CD4-positive, CD25-positive, alpha-beta regulatory T cell (primary cell): ENCODE data around the gene TUBB2B. TPM values are rescaled to one million over a fixed set of nuclear protein-coding genes. Genes with fewer than 3 reads are reported as not detected.
A peak's percentile ranks its signal among the peaks of the same experiment; 100 is the strongest.

Source experiments
- ATAC-seq, 2 donors: fragments of 150-1000 bp; cut with Tn5 transposase; one replicate each; pipeline ENCODE4 v1.10.0; 2021; ENCODE audit warnings: low read depth in 2 of 2, moderate number of reproducible peaks in 2 of 2, moderate library complexity in 1 of 2
- DNase-seq, 3 donors: peaks; one replicate each; pipeline versions ENCODE4 v3.0.0 to v3.0.0-alpha.2; 2012 to 2022; ENCODE audit warnings: mixed read lengths in 1 of 3
- H3K27ac ChIP-seq: one replicate; pipeline ENCODE4 v1.7.0; 2013; ENCODE audit warnings: mild to moderate bottlenecking, low read length; ENCODE audit not compliant: insufficient read depth, poor library complexity, severe bottlenecking
- H3K27me3 ChIP-seq: one replicate; pipeline ENCODE4 v1.7.0; 2013; ENCODE audit warnings: low read length; ENCODE audit not compliant: control insufficient read depth, insufficient read depth
- H3K36me3 ChIP-seq: one replicate; pipeline ENCODE4 v1.7.0; 2013; ENCODE audit warnings: mild to moderate bottlenecking, low read length, moderate library complexity; ENCODE audit not compliant: control insufficient read depth, insufficient read depth
- H3K4me1 ChIP-seq: 2 replicates; pipeline ENCODE4 v1.7.0; 2013; ENCODE audit warnings: mild to moderate bottlenecking, low read length; ENCODE audit not compliant: insufficient read depth, control insufficient read depth, poor library complexity, severe bottlenecking
- H3K4me3 ChIP-seq: one replicate; pipeline ENCODE4 v1.7.0; 2013; ENCODE audit warnings: low read depth, mild to moderate bottlenecking, low read length, moderate library complexity
- H3K9me3 ChIP-seq, 2 experiments: 1 replicate in 1 of 2; 2 replicates in 1 of 2; pipeline ENCODE4 v1.7.0; 2013; ENCODE audit warnings: low read length in 2 of 2, mild to moderate bottlenecking in 1 of 2, moderate library complexity in 1 of 2; ENCODE audit not compliant: control insufficient read depth in 2 of 2
- H3K27ac Mint-ChIP-seq, 3 donors: one replicate each; pipeline ENCODE4 v1.8.0; 2020 to 2022; ENCODE audit warnings: mild to moderate bottlenecking in 3 of 3, mixed read lengths in 3 of 3, moderate library complexity in 2 of 3
- H3K27me3 Mint-ChIP-seq: one replicate; pipeline ENCODE4 v1.8.0; 2022; ENCODE audit warnings: mild to moderate bottlenecking, mixed read lengths
- H3K36me3 Mint-ChIP-seq: one replicate; pipeline ENCODE4 v1.8.0; 2020; ENCODE audit warnings: mixed read lengths
- H3K4me1 Mint-ChIP-seq, 4 donors: one replicate each; pipeline ENCODE4 v1.8.0; 2020 to 2022; ENCODE audit warnings: mixed read lengths in 4 of 4, mild to moderate bottlenecking in 1 of 4
- H3K4me3 Mint-ChIP-seq, 4 donors: one replicate each; pipeline ENCODE4 v1.8.0; 2020 to 2022; ENCODE audit warnings: mild to moderate bottlenecking in 4 of 4, mixed read lengths in 4 of 4, moderate library complexity in 3 of 4
- H3K9me3 Mint-ChIP-seq, 7 donors: one replicate each; pipeline ENCODE4 v1.8.0; 2020 to 2022; ENCODE audit warnings: mixed read lengths in 7 of 7, mild to moderate bottlenecking in 3 of 7, moderate library complexity in 2 of 7
- polyA plus RNA-seq, 4 donors: library from polyadenylated mRNA; unstranded; fragments of 300-500 nt; fragmentation: Illumina TruSeq; gene quantifications; one replicate each; pipeline ENCODE4 v1.2.3, GENCODE V29; 2021
- total RNA-seq: library from RNA; stranded (reverse); gene quantifications from one replicate; pipeline ENCODE4 v1.2.3, GENCODE V29; 2022

TUBB2B gene
- total and polyA plus RNA-seq, 5 donors from 2014 or later = 0.09 to 0.91 (median 0.10) TPM; not detected in 1

- DNase-seq (no peak), ATAC-seq (no peak)
- Mint-ChIP-seq H3K36me3 (no peaks in the 10 kb centered on the region), H3K9me3 (peaks cover 0 to 3% (median 0%) of the 10 kb centered on the region in 7 donors), H3K27ac (no peak overlapping the region), H3K4me1 (peaks cover 0 to 15% (median 7%) of the 10 kb centered on the region in 4 donors), H3K27me3 (peaks cover 78% of the 10 kb centered on the region), H3K4me3 (no peak overlapping the region)
- H3K27ac ChIP-seq = no peak overlapping the region
- peaks cover 36% of the 10 kb centered on the region for H3K27me3 ChIP-seq
- no peaks in the 10 kb centered on the region for H3K9me3 ChIP-seq
- no peaks in the 10 kb centered on the region for H3K36me3 ChIP-seq
- no peak overlapping the region for H3K4me3 ChIP-seq
- peaks cover 12% of the 10 kb centered on the region for H3K4me1 ChIP-seq
Measured at GRCh38 chr6:3236005-3236404, 8.6 kb upstream of the TUBB2B start.

- DNase-seq (no peak), ATAC-seq (no peak)
- Mint-ChIP-seq H3K27me3 (peaks cover 80% of the 10 kb centered on the region), H3K9me3 (peaks cover 0 to 3% (median 0%) of the 10 kb centered on the region in 7 donors), H3K36me3 (no peaks in the 10 kb centered on the region), H3K4me3 (no peak overlapping the region), H3K4me1 (peaks cover 0 to 20% (median 11%) of the 10 kb centered on the region in 4 donors), H3K27ac (no peak overlapping the region)
- Histone ChIP-seq H3K27ac (no peak overlapping the region), H3K9me3 (no peaks in the 10 kb centered on the region), H3K36me3 (no peaks in the 10 kb centered on the region), H3K4me3 (no peak overlapping the region), H3K27me3 (peaks cover 38% of the 10 kb centered on the region), H3K4me1 (peaks cover 15% of the 10 kb centered on the region)
Measured at GRCh38 chr6:3235486-3235885, 8.0 kb upstream of the TUBB2B start.

- ATAC-seq (no peak), DNase-seq (no peak)
- Histone ChIP-seq H3K27me3 (peaks cover 44% of the 10 kb centered on the region), H3K9me3 (no peaks in the 10 kb centered on the region), H3K4me3 (no peak overlapping the region), H3K4me1 (peaks cover 29% of the 10 kb centered on the region), H3K27ac (no peak overlapping the region), H3K36me3 (no peaks in the 10 kb centered on the region)
- no peaks in the 10 kb centered on the region for H3K36me3 Mint-ChIP-seq
- H3K4me3 Mint-ChIP-seq = no peak overlapping the region
- peaks cover 84% of the 10 kb centered on the region for H3K27me3 Mint-ChIP-seq
- H3K27ac Mint-ChIP-seq = no peak overlapping the region
- peaks cover 0 to 3% (median 0%) of the 10 kb centered on the region in 7 donors for H3K9me3 Mint-ChIP-seq
- H3K4me1 Mint-ChIP-seq = peaks cover 7 to 35% (median 23%) of the 10 kb centered on the region in 4 donors
Measured at GRCh38 chr6:3233904-3234303, 6.5 kb upstream of the TUBB2B start.

- peaks cover 10 to 39% (median 26%) of the 10 kb centered on the region in 4 donors for H3K4me1 Mint-ChIP-seq
- H3K27ac Mint-ChIP-seq = no peak overlapping the region
- H3K4me3 ChIP-seq = no peak overlapping the region
- no peak overlapping the region for H3K27ac ChIP-seq
- H3K4me1 ChIP-seq = peaks cover 35% of the 10 kb centered on the region
- no peak for ATAC-seq
- no peaks in the 10 kb centered on the region for H3K9me3 ChIP-seq
- peaks cover 83% of the 10 kb centered on the region for H3K27me3 Mint-ChIP-seq
- peaks cover 44% of the 10 kb centered on the region for H3K27me3 ChIP-seq
- DNase-seq = no peak
- H3K4me3 Mint-ChIP-seq = no peak overlapping the region
- no peaks in the 10 kb centered on the region for H3K36me3 ChIP-seq
- no peaks in the 10 kb centered on the region for H3K36me3 Mint-ChIP-seq
- peaks cover 0 to 4% (median 0%) of the 10 kb centered on the region in 7 donors for H3K9me3 Mint-ChIP-seq
Measured at GRCh38 chr6:3233321-3233720, 5.9 kb upstream of the TUBB2B start.

GRCh38 chr6:3232017-3232945, 4.8 kb upstream of the TUBB2B start:
- peaks cover 82% of the 10 kb centered on the region for H3K27me3 Mint-ChIP-seq
- Histone ChIP-seq H3K27ac (no peak overlapping the region), H3K4me3 (no peak overlapping the region), H3K9me3 (no peaks in the 10 kb centered on the region), H3K27me3 (peaks cover 44% of the 10 kb centered on the region), H3K36me3 (no peaks in the 10 kb centered on the region), H3K4me1 (peaks cover 45% of the 10 kb centered on the region)
- peaks cover 0 to 4% (median 0%) of the 10 kb centered on the region in 7 donors for H3K9me3 Mint-ChIP-seq
- no peak overlapping the region for H3K27ac Mint-ChIP-seq
- peak overlapping the region in 3 of 4 donors; percentile 8 to 74 (median 64) for H3K4me3 Mint-ChIP-seq
- no peak for ATAC-seq
- peaks cover 10 to 45% (median 28%) of the 10 kb centered on the region in 4 donors for H3K4me1 Mint-ChIP-seq
- H3K36me3 Mint-ChIP-seq = no peaks in the 10 kb centered on the region
- no peak for DNase-seq

GRCh38 chr6:3231247-3232016, 4.0 kb upstream of the TUBB2B start:
- peaks cover 54% of the 10 kb centered on the region for H3K4me1 ChIP-seq
- no peak for DNase-seq
- H3K27ac ChIP-seq = no peak overlapping the region
- peaks cover 88% of the 10 kb centered on the region for H3K27me3 Mint-ChIP-seq
- H3K9me3 ChIP-seq = no peaks in the 10 kb centered on the region
- peaks cover 10 to 52% (median 31%) of the 10 kb centered on the region in 4 donors for H3K4me1 Mint-ChIP-seq
- no peak for ATAC-seq
- peaks cover 46% of the 10 kb centered on the region for H3K27me3 ChIP-seq
- no peak overlapping the region for H3K4me3 ChIP-seq
- H3K27ac Mint-ChIP-seq = no peak overlapping the region
- H3K4me3 Mint-ChIP-seq = peak overlapping the region; percentile 11 to 80 (median 69)
- peaks cover 0 to 4% (median 0%) of the 10 kb centered on the region in 7 donors for H3K9me3 Mint-ChIP-seq
- no peaks in the 10 kb centered on the region for H3K36me3 Mint-ChIP-seq
- no peaks in the 10 kb centered on the region for H3K36me3 ChIP-seq

- peaks cover 0 to 4% (median 0%) of the 10 kb centered on the region in 7 donors for H3K9me3 Mint-ChIP-seq
- ATAC-seq (no peak), DNase-seq (no peak)
- Histone ChIP-seq H3K27ac (no peak overlapping the region), H3K9me3 (no peaks in the 10 kb centered on the region), H3K27me3 (peaks cover 45% of the 10 kb centered on the region), H3K4me1 (peaks cover 54% of the 10 kb centered on the region), H3K36me3 (no peaks in the 10 kb centered on the region), H3K4me3 (no peak overlapping the region)
- peaks cover 88% of the 10 kb centered on the region for H3K27me3 Mint-ChIP-seq
- H3K36me3 Mint-ChIP-seq = no peaks in the 10 kb centered on the region
- peaks cover 10 to 58% (median 31%) of the 10 kb centered on the region in 4 donors for H3K4me1 Mint-ChIP-seq
- H3K4me3 Mint-ChIP-seq = peak overlapping the region in 3 of 4 donors; percentile 74 to 86 (median 80)
- H3K27ac Mint-ChIP-seq = no peak overlapping the region
Measured at GRCh38 chr6:3230900-3231246, 3.4 kb upstream of the TUBB2B start.
